Effector memory CD4-positive, alpha-beta T cell (primary cell): ENCODE results near the gene MACROD2.

Experiments
- DNase-seq, 3 donors: peaks; one replicate each; pipeline ENCODE4 v3.0.0-alpha.2; 2020
- H3K27ac ChIP-seq: 2 replicates; pipeline ENCODE4 v1.7.0; 2013; ENCODE audit warnings: mild to moderate bottlenecking, low read length, moderate library complexity; ENCODE audit not compliant: insufficient read depth, poor library complexity, severe bottlenecking
- H3K27me3 ChIP-seq: replicated peaks from 2 replicates; pipeline ENCODE4 v1.7.0; 2013; ENCODE audit warnings: mild to moderate bottlenecking, low read length; ENCODE audit not compliant: insufficient read depth, control insufficient read depth, poor library complexity, severe bottlenecking
- H3K36me3 ChIP-seq: 2 replicates; pipeline ENCODE4 v1.7.0; 2013; ENCODE audit warnings: mild to moderate bottlenecking, low read length, moderate library complexity; ENCODE audit not compliant: control insufficient read depth, insufficient read depth
- H3K4me1 ChIP-seq: 2 replicates; pipeline ENCODE4 v1.7.0; 2013; ENCODE audit warnings: low read length, mild to moderate bottlenecking; ENCODE audit not compliant: control insufficient read depth, insufficient read depth, poor library complexity, severe bottlenecking
- H3K4me3 ChIP-seq: 2 replicates; pipeline ENCODE4 v1.7.0; 2013; ENCODE audit warnings: low read length, low read depth, mild to moderate bottlenecking; ENCODE audit not compliant: insufficient read depth, poor library complexity, severe bottlenecking
- H3K9me3 ChIP-seq: 2 replicates; pipeline ENCODE4 v1.7.0; 2013; ENCODE audit warnings: mild to moderate bottlenecking, low read length, moderate library complexity; ENCODE audit not compliant: control insufficient read depth

The MACROD2 gene

DNA sequence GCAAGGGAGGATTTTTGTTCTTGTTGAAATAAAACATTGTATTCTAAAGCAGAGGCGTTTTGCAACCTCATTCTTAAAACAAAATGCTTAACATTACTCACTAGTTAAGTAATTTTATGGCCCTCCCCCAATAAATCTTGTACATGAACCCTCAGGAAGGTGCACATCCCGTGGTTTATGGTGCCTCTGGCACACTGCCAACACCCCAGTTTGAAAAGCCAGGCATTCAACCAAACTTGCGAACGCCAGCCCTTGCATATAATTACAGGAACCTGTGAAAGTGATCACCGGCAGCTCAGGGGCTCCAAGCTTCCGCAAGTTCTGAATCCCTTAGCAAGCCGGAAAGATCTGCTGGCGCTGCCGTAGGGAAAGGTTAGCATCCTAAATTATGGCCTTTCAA, 1451.1 kb downstream of the MACROD2 start:
- no peaks in the 10 kb centered on the region for H3K9me3 ChIP-seq
- no peak overlapping the region for H3K27ac ChIP-seq

DNA sequence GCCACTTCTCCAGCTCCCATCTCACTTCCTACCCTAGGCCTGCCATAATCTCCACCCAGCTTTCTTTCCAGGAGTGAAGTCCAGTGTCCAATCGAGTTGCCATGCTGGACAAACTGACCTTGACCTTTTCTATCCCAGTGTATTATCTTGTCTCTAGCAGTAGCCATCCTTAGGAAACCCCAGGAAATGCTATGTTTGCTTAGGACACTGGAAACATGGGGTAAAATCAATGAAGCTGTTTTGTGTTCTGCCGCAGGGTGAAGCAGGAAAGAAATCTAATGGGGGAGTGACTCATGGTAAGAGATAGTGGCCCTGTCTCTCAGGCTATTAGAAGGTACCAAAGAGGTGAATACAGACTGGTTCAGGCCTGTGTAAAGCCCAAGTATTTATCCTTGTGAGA, 1452.2 kb downstream of the MACROD2 start:
- Histone ChIP-seq H3K27ac (no peak overlapping the region), H3K36me3 (no peaks in the 10 kb centered on the region), H3K27me3 (no peaks in the 10 kb centered on the region), H3K9me3 (no peaks in the 10 kb centered on the region), H3K4me3 (no peak overlapping the region), H3K4me1 (no peaks in the 10 kb centered on the region)
- DNase-seq: no peak

More for the DNA sequence above, 1451.1 kb downstream of the MACROD2 start:
- H3K4me1 ChIP-seq: no peaks in the 10 kb centered on the region
- no peak for DNase-seq
- H3K27me3 ChIP-seq: no peaks in the 10 kb centered on the region
- H3K4me3 ChIP-seq: no peak overlapping the region
- H3K36me3 ChIP-seq: no peaks in the 10 kb centered on the region

DNA sequence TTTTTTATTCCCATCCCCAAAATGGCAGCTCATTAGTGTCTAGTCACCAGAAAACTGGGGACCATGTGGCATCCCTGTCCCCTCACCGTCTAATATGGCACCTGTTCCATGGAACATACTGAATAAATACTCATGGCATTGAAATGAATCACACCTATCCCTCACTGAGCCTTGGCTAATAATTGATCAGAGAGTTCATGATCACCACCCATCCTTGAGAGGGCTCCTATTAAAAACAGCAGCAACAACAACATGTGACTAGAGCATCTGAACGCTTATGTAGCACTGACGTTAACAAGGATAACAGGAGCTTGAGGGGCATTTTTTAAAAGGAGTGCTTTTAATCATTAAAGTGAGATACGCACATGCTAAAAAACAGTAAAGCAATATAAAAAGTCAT, 1453.7 kb downstream of the MACROD2 start:
- Histone ChIP-seq H3K4me1 (no peaks in the 10 kb centered on the region), H3K9me3 (no peaks in the 10 kb centered on the region), H3K27ac (no peak overlapping the region), H3K4me3 (no peak overlapping the region), H3K27me3 (no peaks in the 10 kb centered on the region), H3K36me3 (no peaks in the 10 kb centered on the region)
- no peak for DNase-seq

DNA sequence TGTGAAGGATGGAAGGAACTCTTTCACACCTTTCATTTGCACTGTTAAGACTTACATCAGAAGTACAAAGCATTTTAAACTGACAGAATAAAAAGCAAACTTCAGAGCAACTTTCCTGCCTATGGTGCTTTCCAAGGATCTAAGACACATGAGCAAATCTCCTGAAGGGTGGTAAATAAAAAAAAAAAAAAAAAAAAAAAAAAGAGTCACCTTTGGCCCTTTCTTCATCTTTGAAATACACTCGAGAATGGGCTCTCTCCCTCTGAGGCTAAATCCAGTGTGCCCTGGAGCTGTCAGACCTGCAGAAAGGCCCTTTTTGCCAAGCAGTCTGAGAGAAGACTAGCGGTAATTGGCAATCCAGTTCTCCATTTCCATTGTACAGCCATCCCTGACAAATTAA, 1455.9 kb downstream of the MACROD2 start:
- Histone ChIP-seq H3K27ac (no peak overlapping the region), H3K4me3 (no peak overlapping the region), H3K36me3 (no peaks in the 10 kb centered on the region), H3K27me3 (no peaks in the 10 kb centered on the region), H3K9me3 (no peaks in the 10 kb centered on the region), H3K4me1 (no peaks in the 10 kb centered on the region)
- no peak for DNase-seq

DNA sequence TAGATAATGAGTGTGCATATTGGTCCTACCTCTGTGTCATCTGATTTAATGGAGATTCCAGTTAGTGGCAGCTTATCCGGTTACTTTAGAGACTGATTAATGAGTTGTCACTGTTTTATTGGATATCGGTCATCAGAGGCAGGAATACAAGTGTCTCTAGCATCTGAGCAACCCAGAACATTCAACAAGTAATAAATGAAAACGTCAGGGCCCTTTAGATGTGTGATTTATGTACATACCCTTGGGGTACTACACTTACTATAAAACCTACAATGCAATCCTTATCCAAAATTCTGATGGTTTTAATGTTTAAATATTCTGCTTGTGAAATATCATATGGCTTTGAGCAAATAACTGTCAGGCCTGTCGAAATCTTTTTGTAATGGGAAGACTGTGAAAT, 1460.0 kb downstream of the MACROD2 start:
- Histone ChIP-seq H3K4me3 (no peak overlapping the region), H3K27ac (no peak overlapping the region), H3K9me3 (no peaks in the 10 kb centered on the region), H3K27me3 (no peaks in the 10 kb centered on the region), H3K4me1 (no peaks in the 10 kb centered on the region), H3K36me3 (no peaks in the 10 kb centered on the region)
- DNase-seq: no peak

DNA sequence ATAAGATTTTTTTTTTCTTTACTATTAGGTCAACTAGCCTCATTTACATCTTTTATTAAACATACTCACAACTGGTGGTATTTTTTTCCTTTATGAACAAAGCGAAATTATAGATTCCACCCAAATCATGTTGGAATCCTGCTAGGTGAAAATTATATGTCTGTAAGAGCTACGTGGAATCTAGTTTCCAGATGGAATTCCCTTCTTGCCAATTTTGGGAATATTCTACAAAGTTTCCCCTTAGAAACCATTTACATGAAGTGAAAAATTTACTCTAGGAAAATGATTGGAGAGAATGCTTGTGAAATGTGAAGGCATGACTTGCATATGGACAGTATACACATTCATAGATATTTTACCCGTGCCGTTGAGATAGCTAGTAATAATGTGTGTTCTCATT, 1466.6 kb downstream of the MACROD2 start:
- Histone ChIP-seq H3K4me3 (no peak overlapping the region), H3K4me1 (no peaks in the 10 kb centered on the region), H3K27me3 (no peaks in the 10 kb centered on the region), H3K27ac (no peak overlapping the region), H3K36me3 (no peaks in the 10 kb centered on the region), H3K9me3 (no peaks in the 10 kb centered on the region)
- DNase-seq: no peak

DNA sequence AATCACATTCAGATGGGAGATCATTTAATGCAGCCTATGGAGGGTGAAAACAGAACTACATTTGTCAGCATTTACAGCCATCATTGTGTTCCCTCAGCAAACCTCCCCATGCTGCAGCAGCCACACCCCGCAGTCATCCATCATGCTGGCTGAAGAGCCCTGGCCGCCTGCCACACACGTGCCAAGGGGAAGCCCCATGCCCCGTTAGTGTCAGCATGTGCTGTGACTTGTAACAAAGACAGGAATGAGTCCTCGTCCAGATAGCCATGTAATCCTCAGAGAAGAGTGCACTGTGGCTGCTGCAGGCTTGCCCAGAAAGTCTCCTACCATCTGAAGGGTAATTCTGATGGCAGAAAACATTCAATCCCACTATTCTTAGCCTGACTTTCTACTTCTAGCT, 1480.2 kb downstream of the MACROD2 start:
- Histone ChIP-seq H3K4me3 (no peak overlapping the region), H3K36me3 (no peaks in the 10 kb centered on the region), H3K27ac (no peak overlapping the region), H3K9me3 (no peaks in the 10 kb centered on the region), H3K4me1 (no peaks in the 10 kb centered on the region), H3K27me3 (no peaks in the 10 kb centered on the region)
- DNase-seq: no peak

DNA sequence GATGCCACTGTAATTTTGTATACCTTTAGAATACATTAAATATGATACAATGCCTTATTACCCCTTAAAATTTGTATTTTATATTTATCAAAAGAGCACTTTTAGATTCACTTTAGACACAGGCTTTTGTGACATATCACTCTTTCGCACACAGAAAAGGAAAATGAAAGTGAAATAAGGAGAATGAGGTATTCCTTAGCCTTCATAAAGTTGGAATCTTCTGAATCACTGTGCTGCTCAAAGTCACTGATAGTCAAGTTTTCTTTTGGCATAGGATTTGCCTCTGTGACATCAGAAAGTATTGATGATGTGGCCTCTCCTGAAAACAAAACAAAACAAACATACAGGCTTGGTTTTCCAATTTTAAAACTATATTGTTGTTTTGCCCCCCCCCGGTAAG, 1480.9 kb downstream of the MACROD2 start:
- H3K27ac ChIP-seq: no peak overlapping the region
- H3K36me3 ChIP-seq: no peaks in the 10 kb centered on the region
- no peaks in the 10 kb centered on the region for H3K4me1 ChIP-seq
- H3K9me3 ChIP-seq: no peaks in the 10 kb centered on the region
- H3K4me3 ChIP-seq: no peak overlapping the region
- DNase-seq: no peak
- no peaks in the 10 kb centered on the region for H3K27me3 ChIP-seq

DNA sequence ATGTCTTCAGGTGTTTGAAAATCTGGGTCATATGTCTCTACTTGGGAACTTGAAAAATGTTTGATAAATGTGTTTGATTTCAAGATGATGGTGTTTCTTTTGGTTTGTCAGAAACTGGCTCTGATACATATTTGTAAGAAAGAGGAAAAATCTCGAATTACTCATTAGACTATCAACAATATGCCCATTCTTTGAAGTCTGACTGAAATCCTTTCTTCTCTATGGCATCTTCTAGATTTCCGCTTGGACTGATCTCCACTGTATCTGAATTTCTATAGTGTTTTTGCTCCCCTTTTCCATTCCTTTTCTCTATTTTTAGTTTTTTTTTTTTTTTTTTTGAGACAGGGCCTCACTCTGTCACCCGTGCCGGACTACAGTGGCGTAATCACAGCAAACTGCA, 1481.5 kb downstream of the MACROD2 start:
- H3K27ac ChIP-seq: no peak overlapping the region
- H3K4me1 ChIP-seq: no peaks in the 10 kb centered on the region
- DNase-seq: no peak
- H3K9me3 ChIP-seq: no peaks in the 10 kb centered on the region
- no peak overlapping the region for H3K4me3 ChIP-seq
- H3K36me3 ChIP-seq: no peaks in the 10 kb centered on the region
- no peaks in the 10 kb centered on the region for H3K27me3 ChIP-seq

DNA sequence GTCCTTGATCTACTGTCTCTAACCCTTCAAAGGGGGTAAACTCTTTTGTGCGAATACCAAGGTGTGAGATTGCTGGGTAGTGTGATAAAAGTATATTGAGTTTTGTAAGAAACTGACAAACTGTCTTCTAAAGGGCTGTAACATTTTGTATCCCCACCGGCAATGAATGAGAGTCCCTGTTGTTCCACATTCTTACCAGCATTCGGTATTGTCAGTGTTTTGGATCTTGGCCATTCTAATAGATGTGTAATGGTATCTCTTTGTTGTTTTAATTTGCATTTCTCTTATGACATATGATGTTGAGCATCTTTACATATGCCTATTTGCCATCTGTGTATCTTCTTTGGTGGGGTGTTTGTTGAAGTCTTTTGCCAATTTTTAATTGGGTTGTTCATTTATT, 1487.2 kb downstream of the MACROD2 start:
- no peak for DNase-seq
- no peaks in the 10 kb centered on the region for H3K27me3 ChIP-seq
- no peak overlapping the region for H3K4me3 ChIP-seq
- no peak overlapping the region for H3K27ac ChIP-seq
- H3K4me1 ChIP-seq: no peaks in the 10 kb centered on the region
- no peaks in the 10 kb centered on the region for H3K9me3 ChIP-seq
- H3K36me3 ChIP-seq: no peaks in the 10 kb centered on the region

DNA sequence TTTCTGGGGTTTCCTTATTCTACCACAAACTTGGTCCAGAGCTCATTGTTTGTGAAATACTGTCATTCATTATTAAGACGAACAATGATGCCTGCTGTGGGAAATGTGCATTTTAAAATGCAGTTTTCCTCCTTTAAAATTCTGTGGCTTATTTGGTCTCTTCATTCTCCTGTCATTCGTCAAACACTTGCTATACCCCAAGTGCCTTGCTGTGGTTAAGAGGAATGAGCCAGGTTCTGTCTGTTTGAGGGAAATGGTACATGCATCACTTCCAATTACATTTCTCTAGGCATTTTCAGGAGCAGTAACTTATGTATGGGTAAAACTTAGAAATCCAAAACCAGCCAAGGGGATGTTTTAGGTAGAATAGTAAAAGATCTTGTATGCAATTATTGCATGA, 1490.2 kb downstream of the MACROD2 start:
- Histone ChIP-seq H3K36me3 (no peaks in the 10 kb centered on the region), H3K27ac (no peak overlapping the region), H3K9me3 (no peaks in the 10 kb centered on the region), H3K4me3 (no peak overlapping the region), H3K4me1 (no peaks in the 10 kb centered on the region), H3K27me3 (no peaks in the 10 kb centered on the region)
- DNase-seq: no peak
